Ovary (tissue), 3 donors: Measurements from ENCODE around the gene DISC1.

Source experiments
- EP300 ChIP-seq: sonication (generic); formaldehyde crosslinking; IDR thresholded peaks from one replicate; pipeline ENCODE4 v1.6.1; 2017; ENCODE audit warnings: antibody characterized with exemption
- POLR2A ChIP-seq: fragments of 450-650 bp; IDR thresholded peaks from one replicate; pipeline ENCODE4 v1.6.1; 2017; ENCODE audit warnings: antibody characterized with exemption, mild to moderate bottlenecking, moderate library complexity
- TF ChIP-seq, protein P1 (sequence below), 3 donors: fragments of 450-650 bp in 2 of 3; fragments of 200-600 bp in 1 of 3; IDR thresholded peaks; one replicate each; pipeline versions ENCODE4 v1.5.1 to v1.8.0; 2016 to 2022; ENCODE audit warnings: antibody characterized with exemption in 3 of 3, mild to moderate bottlenecking in 1 of 3
- donor health status: DM: no; HTN: no; CAD: no.

DNA sequence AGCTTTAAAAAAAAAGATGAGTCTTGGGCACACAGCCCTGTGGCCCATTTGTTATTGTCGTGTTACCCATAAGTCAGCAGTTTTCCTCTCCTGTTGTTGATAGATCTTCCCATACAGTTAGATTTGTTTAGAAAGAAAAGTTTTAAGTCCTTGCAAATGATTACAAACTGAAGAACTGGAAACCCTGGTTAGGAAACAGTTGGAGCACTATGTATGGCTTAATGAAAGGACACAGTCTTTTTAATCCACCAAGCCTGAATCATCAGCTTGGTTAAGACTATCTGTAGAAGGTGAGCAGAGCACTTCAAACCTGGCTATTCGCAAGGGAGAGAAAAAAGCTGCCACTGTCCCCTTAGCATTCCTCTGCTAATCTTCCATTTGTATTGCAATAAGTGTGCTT, 241.0 kb downstream of the DISC1 start:
- TF ChIP-seq POLR2A (no peak), EP300 (no peak)
- TF ChIP-seq, protein P1, sequence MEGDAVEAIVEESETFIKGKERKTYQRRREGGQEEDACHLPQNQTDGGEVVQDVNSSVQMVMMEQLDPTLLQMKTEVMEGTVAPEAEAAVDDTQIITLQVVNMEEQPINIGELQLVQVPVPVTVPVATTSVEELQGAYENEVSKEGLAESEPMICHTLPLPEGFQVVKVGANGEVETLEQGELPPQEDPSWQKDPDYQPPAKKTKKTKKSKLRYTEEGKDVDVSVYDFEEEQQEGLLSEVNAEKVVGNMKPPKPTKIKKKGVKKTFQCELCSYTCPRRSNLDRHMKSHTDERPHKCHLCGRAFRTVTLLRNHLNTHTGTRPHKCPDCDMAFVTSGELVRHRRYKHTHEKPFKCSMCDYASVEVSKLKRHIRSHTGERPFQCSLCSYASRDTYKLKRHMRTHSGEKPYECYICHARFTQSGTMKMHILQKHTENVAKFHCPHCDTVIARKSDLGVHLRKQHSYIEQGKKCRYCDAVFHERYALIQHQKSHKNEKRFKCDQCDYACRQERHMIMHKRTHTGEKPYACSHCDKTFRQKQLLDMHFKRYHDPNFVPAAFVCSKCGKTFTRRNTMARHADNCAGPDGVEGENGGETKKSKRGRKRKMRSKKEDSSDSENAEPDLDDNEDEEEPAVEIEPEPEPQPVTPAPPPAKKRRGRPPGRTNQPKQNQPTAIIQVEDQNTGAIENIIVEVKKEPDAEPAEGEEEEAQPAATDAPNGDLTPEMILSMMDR (IDR thresholded peaks at IDR 0.05) = no peak
